Measurements from ENCODE around the gene PEAK1. TPM values are rescaled to one million over a fixed set of nuclear protein-coding genes. Genes with fewer than 3 reads are reported as not detected.

PEAK1 gene
- total and polyA plus RNA-seq, 7 donors, result 4.0 to 32.1 (median 25.3) TPM

GRCh38 chr15:77173487-77173886 is 246.4 kb downstream of the PEAK1 start:
- 78 to 86% (median 83%) methylated on average over 1 of the region's 1 CpG for WGBS, 3 donors

GRCh38 chr15:77171221-77171967 is 248.5 kb downstream of the PEAK1 start:
- no peak for DNase-seq
- Histone ChIP-seq H3K4me1 (no peaks in the 10 kb centered on the region), H3K4me3 (no peak overlapping the region), H3K27me3 (ENCODE audit: insufficient read depth in 3 of 3, low read length in 2 of 3) (no peaks in the 10 kb centered on the region), H3K36me3 (ENCODE audit: insufficient read depth in 1 of 2, low read depth in 1 of 2) (no peaks in the 10 kb centered on the region), H3K27ac (no peak overlapping the region), H3K9me3 (no peaks in the 10 kb centered on the region)
- WGBS, 3 donors, result 90 to 92% (median 91%) methylated on average over 2 of the region's 2 CpGs
- intact Hi-C loops (cut with DNase I), result no loop called here
- TF ChIP-seq, protein P1, sequence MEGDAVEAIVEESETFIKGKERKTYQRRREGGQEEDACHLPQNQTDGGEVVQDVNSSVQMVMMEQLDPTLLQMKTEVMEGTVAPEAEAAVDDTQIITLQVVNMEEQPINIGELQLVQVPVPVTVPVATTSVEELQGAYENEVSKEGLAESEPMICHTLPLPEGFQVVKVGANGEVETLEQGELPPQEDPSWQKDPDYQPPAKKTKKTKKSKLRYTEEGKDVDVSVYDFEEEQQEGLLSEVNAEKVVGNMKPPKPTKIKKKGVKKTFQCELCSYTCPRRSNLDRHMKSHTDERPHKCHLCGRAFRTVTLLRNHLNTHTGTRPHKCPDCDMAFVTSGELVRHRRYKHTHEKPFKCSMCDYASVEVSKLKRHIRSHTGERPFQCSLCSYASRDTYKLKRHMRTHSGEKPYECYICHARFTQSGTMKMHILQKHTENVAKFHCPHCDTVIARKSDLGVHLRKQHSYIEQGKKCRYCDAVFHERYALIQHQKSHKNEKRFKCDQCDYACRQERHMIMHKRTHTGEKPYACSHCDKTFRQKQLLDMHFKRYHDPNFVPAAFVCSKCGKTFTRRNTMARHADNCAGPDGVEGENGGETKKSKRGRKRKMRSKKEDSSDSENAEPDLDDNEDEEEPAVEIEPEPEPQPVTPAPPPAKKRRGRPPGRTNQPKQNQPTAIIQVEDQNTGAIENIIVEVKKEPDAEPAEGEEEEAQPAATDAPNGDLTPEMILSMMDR (IDR thresholded peaks at IDR 0.05), result no peak
- ATAC-seq, result no peak

More at GRCh38 chr15:77173487-77173886, 246.4 kb downstream of the PEAK1 start:
- H3K27me3 ChIP-seq (ENCODE audit: insufficient read depth in 3 of 3, low read length in 2 of 3), result no peaks in the 10 kb centered on the region
- intact Hi-C loops (cut with DNase I), result no loop called here
- no peaks in the 10 kb centered on the region for H3K9me3 ChIP-seq
- H3K36me3 ChIP-seq (ENCODE audit: insufficient read depth in 1 of 2, low read depth in 1 of 2), result no peaks in the 10 kb centered on the region
- H3K4me3 ChIP-seq, result no peak overlapping the region
- ATAC-seq, result no peak
- H3K4me1 ChIP-seq, result no peaks in the 10 kb centered on the region
- TF ChIP-seq, protein P1 (IDR thresholded peaks at IDR 0.05), result no peak
- DNase-seq, result no peak
- H3K27ac ChIP-seq, result no peak overlapping the region

GRCh38 chr15:77168616-77169015 is 251.3 kb downstream of the PEAK1 start:
- intact Hi-C loops (cut with DNase I), result no loop called here
- Histone ChIP-seq H3K27ac (no peak overlapping the region), H3K36me3 (ENCODE audit: insufficient read depth in 1 of 2, low read depth in 1 of 2) (no peaks in the 10 kb centered on the region), H3K4me1 (no peaks in the 10 kb centered on the region), H3K27me3 (ENCODE audit: insufficient read depth in 3 of 3, low read length in 2 of 3) (no peaks in the 10 kb centered on the region), H3K9me3 (no peaks in the 10 kb centered on the region), H3K4me3 (no peak overlapping the region)
- TF ChIP-seq, protein P1 (IDR thresholded peaks at IDR 0.05), result no peak
- no peak for ATAC-seq
- WGBS, 3 donors, result 63 to 77% (median 70%) methylated on average over 3 of the region's 3 CpGs
- DNase-seq, result no peak

- DNase-seq (no peak), ATAC-seq (no peak)
- TF ChIP-seq, protein P1 (IDR thresholded peaks at IDR 0.05), result no peak
- H3K4me3 ChIP-seq, result no peak overlapping the region
- H3K9me3 ChIP-seq, result no peaks in the 10 kb centered on the region
- 74 to 85% (median 79%) methylated on average over 5 of the region's 5 CpGs for WGBS, 3 donors
- no peaks in the 10 kb centered on the region for H3K4me1 ChIP-seq
- intact Hi-C loops (cut with DNase I), result no loop called here
- H3K27me3 ChIP-seq (ENCODE audit: insufficient read depth in 3 of 3, low read length in 2 of 3), result no peaks in the 10 kb centered on the region
- H3K27ac ChIP-seq, result no peak overlapping the region
- H3K36me3 ChIP-seq (ENCODE audit: insufficient read depth in 1 of 2, low read depth in 1 of 2), result no peaks in the 10 kb centered on the region
These were observed 251.8 kb downstream of the PEAK1 start for GRCh38 chr15:77168141-77168540.

DNA sequence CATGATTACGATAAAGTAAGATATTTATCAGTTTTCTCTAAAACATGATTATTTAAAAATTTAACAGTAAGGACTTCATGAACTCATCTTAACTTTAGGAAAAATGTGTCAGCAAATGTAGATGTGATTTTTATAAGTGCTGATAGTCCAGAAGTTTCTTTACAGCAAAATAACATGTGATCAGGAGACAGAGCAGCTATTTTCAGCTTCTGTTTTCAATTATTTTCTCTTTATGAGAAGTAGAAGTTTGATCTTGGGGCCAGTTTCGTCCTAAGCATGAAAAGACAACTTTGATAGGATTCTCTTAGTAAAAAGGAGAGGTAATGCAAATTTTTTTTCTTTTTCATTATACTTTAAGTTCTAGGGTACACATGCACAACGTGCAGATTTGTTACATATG is 252.5 kb downstream of the PEAK1 start:
- DNase-seq, result no peak
- no peak for ATAC-seq
- Histone ChIP-seq H3K27me3 (ENCODE audit: insufficient read depth in 3 of 3, low read length in 2 of 3) (no peaks in the 10 kb centered on the region), H3K36me3 (ENCODE audit: insufficient read depth in 1 of 2, low read depth in 1 of 2) (no peaks in the 10 kb centered on the region), H3K4me3 (no peak overlapping the region), H3K9me3 (no peaks in the 10 kb centered on the region), H3K4me1 (no peaks in the 10 kb centered on the region), H3K27ac (no peak overlapping the region)
- intact Hi-C loops (cut with DNase I), result no loop called here
- 83 to 88% (median 85%) methylated on average over 3 of the region's 3 CpGs for WGBS, 3 donors
- TF ChIP-seq, protein P1 (IDR thresholded peaks at IDR 0.05), result no peak
